GM21737 (cell line): Measurements from ENCODE around the gene SNTG2.
"Not testable (repeated sequence)": the region's sequence is repeated elsewhere in the genome, so short reads cannot be mapped to it uniquely, and the experiment has no call there.

Source experiments
- ATAC-seq: cut with Tn5 transposase; IDR thresholded peaks from one replicate; pipeline ENCODE4 v1.9.1; 2021; ENCODE audit warnings: mild to moderate bottlenecking, moderate library complexity; ENCODE audit not compliant: unreplicated experiment

Gene SNTG2

DNA sequence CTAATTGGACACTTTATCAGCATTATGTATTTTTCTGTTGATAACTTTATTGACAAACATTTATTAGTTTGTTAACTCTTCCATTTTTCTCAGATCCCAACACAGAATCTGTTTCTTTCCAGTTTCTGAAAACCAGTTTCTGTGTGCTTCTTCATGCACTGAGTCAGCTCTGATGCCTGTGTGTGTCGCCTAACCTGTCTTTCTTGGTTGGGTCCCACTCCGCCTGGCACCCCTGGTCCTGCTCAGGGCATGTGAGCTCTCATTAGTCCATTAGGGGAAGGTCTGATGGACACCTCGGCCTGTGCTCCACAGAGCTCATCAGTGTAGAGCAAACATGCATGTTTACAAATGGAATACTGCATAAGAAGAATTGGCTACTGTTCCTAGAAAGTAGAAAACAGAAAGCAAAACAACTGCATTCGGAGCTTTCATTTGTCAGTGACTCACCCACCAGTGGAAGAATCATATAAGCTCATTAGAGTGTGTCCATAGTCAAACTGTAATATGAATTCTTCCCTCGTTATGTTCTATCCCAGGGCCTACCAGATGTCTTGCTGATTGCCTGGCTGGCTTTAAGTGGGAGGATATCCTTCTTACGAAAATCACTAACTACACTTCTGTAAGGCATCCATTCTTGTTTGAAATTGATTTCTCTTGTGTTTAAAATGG is 137.7 kb downstream of the SNTG2 start:
- no peak for ATAC-seq

DNA sequence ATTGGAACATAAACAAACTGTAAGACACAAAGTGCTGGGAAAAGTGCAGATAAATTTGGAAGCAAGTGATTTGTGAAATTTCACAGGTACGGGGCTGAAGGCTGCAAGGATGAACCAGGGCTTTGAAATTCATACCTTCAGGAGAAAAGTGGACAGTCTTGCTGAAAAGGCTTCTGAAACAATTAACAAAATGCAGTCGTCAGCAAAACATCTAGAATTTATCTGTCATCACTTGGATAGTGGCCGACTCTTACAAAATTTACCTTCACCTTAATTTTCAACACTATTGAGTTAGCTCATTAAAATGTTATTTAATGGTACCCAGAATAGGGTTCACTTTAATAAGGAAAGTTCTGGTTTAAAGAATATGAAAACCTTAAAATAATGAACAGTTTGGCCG is 138.3 kb downstream of the SNTG2 start:
- no peak for ATAC-seq

DNA sequence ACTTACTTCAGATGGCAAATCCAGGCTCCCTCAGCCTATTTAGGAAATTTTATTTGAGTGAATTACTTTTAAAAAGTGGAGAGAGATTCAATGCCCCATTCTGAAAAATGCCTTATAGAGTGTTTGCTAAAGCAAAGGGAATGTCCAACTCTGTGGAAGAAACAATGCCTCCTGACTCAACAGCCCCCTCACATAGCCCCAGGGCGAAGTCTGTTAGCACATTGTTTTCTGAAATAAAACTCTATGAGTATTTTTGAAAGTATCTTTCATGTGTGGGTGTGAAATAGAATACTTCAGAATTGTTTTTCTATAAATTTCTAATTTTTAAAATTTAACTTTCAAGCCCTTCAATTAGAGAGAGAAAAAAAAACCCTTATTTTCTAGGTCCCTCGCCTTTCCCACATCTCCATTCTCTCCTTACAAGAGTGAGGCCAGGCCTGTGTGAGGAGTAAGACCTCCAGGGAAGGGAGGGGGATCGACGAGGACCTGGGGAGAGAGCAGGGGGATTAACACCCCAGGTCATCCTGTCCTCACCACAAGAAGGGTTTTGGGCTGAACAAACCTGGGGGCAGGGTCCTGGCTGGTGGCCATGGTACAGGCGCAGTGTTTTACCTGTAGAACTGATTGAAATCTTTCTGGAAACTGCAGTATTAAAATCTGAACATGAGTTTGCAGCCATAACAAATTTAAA is 141.4 kb downstream of the SNTG2 start:
- no peak for ATAC-seq

DNA sequence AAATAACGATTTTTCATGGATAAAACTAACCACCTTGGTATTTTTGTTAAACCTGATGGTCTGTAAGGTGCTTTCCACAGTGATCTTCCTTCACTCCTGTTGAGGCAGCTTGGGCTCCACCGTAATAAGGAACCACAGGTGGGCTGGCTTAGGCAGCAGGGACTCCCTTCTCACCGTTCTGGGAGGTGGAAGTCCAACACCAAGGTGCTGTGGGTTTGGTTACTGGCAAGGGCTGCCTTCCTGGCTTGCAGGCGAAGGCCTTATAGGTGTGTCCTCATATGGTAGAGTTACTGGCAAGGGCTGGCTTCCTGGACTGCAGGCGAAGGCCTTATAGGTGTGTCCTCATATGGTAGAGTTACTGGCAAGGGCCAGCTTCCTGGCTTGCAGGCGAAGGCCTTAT is 143.0 kb downstream of the SNTG2 start:
- ATAC-seq = not testable (repeated sequence)

DNA sequence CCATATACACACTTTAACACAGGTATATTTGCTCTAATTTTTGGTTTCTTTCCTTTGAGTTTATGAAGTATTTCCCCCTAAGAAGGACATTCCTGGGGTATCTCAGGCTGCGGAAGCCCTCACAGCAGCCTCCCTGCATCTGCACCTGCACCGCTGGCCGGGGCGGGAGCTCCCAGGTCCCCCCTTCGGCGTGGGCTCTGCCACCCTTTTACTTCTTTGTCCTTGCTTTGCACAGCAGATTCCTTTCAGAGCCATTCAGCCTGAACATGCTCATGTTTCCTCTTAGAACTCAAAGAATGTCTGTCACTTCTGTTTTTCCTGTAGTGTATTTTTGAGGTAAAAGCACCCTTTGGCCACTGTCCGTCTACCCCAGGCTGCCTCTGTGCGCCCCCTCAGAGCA is 146.5 kb downstream of the SNTG2 start:
- ATAC-seq = no peak

DNA sequence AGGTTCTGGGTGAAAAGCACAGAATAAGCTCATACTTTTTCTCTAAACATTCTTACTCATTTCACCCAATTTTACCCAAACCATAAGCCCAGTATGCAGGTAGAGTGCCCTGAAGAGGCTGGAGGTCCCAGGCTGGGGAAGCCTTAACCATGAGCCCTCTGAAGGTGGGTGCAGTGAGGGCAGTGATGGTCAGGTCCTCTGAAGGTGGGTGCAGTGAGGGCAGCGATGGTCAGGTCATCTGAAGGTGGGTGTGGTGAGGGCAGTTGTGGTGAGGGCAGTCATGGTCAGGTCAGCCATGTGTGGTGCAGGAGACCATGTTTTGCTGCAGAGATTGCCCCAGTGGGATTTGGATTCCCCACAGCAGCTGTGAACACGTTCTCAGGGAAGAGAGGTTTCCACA is 148.8 kb downstream of the SNTG2 start:
- ATAC-seq = no peak

DNA sequence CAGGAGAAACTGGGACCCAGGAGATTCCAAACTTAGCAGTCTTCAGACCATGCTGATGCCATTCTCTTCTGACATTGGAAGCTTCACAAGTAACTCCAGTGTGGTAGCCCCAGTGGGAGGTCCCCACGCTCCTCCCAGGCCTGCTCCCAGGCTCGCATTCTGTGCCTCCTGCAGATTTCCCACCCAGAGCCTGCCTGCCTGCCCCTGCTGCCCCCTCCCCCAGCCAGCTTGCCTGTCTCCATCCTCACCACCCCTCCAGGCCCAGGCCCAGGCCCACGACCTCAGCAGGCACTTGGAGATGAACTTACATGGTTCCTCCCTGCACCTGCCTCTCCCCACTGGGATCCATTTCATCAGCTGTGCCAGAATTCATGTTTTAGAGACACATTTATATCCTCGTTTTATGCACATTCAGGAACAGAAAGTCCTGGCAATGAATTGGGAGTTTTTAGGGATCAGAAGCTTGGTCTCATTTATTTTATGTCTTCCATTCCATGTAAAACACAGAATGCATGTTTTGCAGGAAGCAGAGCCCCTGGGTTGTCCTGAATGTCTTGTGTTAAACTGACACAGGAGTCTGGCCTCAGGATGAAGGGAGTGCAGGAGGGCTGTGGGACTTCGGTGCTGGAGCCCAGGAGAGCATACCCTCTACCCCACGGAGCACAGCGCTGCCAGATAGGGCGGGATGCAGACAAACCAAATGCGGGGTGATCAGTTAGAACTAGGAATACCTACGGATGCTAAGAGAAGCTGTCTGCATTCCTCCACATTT is 150.5 kb downstream of the SNTG2 start:
- no peak for ATAC-seq

DNA sequence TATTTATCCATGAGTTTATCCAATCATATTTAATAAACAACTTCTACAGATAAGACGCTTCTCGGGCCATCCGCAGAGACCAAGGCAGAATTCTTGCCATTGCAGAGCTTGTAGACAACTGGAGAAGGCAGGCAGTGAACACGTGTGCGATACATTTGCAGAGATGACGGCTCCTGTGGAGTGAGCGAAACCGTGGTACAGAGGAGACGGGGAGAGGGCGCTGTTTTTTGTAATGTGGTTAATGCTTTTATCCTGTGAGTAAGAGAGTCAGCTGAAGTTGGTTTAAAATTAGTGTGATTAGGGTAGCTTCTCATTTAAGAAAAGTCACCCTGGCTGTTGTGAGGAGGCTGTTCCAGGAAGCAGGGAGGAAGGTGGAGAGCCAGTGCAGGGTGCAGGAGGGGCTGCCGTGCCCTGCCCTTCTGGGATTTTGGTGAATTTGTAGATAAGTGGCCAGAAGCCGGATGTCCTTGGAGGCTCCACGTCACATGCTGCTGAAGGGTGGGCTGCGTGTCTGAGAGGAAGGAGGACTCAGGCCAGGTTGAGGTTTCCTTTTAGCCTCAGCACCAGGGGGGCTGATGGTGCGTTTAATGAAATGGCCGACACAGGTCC is 151.4 kb downstream of the SNTG2 start:
- ATAC-seq = no peak

DNA sequence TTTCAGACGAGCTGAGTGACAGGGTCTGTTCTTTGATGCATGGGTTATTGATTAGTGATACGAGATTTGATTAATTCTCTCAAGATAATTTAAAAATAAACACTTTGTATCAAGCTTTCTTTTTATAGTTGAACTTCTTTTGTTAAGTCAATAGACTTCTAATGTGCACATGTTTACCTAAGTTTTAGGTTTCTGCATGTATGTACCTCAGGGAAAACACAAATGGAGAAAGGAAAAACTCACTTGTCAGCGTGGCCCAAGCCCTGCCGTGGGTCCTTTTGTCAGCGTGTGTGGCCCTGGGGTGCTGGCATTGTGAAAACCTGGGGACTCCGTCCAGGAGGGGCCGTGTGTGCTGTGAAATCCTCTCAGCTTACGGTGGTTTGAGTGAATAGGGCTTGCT is 153.7 kb downstream of the SNTG2 start:
- no peak for ATAC-seq

DNA sequence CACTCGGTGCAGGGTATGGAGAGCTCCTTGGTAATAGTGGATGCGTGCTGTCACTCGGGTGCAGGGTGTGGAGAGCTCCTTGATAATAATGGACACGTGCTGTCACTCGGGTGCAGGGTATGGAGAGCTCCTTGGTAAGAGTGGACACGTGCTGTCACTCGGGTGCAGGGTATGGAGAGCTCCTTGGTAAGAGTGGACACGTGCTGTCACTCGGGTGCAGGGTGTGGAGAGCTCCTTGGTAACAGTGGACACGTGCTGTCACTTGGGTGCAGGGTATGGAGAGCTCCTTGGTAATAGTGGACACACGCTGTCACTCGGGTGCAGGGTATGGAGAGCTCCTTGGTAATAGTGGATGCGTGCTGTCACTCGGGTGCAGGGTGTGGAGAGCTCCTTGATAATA is 155.7 kb downstream of the SNTG2 start:
- ATAC-seq = not testable (repeated sequence)

DNA sequence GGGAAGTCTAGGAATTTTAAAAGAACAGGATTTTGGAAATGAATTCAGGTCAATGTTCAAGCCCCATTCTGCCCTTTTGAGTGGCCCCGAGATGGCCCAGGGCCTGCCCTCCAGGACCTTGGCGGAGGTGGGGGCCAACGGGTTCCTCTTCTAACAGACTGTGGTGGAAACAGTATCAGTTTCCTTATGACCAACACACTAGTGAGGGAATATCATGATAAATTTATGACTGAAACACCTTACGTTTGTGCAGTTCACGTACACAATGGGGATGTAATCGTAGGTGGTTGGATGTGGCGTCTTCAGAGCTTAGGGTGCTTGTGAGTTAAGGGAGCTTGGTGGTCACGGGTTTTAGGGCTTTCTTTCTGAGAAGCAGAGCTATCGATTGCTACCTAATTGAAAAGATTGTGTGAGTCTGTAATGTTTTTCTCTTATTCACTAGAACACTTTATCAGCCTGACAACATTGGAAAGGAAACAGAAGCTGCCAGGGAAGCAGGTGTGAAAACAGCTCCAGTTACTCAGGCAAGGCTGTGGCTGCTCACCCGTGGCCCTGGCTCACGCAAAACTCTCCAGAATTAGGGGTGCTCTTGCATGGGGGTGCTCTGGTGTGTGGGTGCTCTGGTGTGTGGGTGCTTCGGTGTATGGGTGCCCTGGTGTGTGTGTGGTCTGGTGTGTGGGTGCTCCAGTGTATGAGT is 165.3 kb downstream of the SNTG2 start:
- ATAC-seq = no peak

DNA sequence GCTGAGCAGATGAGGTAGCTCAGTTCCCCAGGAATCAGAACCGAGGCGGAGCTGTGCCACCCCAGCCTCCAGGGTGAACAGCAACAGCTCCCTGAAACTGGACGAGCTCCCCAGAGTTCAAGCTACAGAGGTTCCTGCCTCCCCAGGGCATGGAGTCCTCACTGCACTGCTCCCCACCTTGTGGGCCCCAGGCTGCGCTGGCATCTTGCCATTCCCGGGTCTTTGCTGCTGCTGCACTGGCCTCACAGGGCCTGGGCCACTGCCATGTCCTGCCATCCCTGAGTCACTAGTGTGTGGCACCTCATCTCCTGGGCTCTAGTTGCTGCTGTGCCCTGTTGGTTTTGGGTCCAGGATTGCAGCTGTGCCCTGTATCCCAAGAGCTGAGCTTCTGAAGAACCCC is 166.9 kb downstream of the SNTG2 start:
- ATAC-seq = no peak

DNA sequence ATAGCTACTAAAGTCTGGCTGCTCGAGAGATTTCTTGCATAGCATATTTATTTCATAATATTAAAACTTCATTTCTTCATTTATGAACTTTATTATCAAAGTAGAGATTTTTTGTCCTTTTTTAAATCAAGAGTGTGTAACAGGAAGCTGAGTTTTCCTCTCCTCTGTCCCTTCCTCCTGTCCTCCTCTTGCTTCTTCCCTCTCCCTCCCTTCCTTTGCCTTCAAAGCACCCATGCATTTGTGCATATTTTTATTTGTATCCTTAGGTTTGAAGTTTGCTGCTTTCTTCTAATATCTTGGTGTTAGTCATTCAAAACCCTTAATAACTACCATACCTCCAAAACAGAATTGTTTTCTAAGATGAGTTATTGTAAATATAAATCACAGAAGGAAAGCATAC is 174.6 kb downstream of the SNTG2 start:
- no peak for ATAC-seq

DNA sequence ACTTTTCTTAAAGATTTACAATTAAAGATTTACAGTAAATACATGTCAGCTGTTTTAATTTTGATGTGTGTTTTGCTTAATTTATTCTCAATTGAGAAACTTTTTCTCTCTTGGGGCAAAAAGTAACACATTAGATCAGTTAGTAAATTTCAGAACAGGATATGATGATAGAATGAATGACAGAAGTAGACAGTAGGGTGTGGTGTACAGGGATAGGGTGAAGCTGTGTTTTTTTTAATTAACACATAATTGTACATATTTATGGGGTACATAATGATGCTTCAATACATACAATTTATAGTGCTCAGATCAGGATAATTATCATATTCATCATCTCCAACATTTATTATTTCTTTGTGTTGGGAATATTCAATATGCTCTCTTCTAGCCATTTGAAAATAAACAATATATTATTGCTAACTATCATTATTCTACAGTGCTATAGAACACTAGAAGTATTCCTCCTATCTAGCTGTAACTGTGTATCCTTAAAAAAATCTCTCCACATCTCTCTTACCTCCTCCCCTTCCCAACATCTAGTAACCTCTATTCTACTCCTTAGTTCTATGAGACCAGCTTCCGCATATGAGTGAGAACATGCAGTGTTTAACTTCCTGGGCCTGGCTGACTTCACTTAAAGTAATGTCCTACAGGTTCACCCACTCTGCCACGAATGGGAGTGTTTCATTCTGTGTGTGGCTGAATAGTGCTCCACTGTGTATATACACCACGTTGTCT is 175.2 kb downstream of the SNTG2 start:
- ATAC-seq = no peak

DNA sequence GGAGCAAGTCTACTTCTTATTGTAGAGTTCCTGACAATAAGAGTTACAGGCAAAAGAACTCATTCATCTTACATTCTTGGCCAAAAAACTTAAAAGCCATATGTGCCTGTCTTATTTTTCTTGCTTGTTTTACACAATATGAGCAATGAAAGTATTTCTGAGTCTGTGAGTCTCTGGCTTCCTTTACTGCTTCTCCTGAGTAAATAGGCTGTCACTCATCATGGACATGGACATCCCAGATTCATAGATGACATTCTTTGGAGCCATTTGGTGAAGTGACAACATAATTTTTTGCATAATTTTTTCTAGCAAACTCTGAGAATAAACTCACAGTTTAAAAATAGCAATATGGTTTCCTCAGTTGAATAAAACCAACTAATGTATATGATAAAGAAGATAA is 179.3 kb downstream of the SNTG2 start:
- ATAC-seq = no peak

DNA sequence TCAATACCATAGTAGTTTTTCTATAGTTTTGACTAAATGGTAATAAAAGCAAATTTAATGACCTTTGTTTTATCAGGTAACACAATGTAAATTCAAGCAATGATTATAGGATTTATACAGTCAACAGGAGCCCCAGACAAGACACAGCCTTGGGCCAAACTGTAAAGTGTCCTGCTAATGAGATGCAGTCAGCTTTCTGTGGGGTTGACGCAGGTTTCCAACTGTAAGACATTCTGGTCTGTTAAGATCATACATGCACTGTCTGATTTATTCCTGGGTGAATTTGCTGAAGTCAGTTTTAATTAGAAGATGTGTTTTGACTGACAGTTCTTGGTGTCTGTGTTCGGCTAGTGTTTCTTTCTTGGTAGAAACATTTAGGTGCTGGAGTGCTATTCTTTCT is 180.3 kb downstream of the SNTG2 start:
- ATAC-seq = no peak

DNA sequence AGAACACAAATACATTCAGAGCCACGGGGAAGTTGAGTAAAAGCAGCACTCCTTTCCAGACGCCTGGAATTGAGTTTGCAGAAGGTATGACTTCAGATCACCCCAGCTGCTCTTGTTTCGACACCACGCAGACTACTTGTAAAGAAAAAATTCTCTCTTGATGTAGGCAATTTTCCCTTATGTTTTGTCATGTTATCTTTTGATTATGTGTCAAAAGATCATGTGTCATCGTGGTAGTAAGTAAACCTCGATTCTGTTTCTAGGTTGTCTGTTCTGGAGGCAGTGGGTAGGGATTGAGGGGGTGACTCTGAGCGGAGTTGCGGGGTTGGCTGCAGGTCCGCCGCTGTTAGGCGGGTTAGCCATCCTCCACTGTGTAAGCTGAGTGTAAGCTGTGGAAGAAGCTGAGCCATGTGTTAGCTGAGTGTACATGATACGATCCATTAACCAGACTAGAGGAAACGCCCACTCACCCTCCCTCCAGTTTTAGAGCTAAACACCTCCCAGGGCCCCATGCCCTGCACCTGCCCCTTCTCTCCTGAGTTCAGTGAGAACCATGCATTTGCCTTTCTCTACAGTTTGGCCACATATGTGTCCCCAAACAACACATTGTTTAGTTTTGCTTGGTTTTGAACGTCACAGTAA is 181.8 kb downstream of the SNTG2 start:
- no peak for ATAC-seq

DNA sequence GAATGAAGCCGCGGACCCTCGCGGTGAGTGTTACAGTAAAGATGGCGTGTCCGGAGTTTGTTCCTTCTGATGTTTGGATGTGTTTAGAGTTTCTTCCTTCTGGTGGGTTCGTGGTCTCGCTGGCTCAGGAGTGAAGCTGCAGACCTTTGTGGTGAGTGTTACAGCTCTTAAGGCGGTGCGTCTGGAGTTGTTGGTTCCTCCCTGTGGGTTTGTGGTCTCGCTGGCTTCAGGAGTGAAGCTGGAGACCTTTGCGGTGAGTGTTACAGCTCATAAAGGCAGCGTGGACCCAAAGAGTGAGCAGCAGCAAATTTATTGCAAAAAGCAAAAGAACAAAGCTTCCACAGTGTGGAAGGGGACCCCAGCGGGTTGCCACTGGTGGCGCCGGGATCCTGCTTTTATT is 183.2 kb downstream of the SNTG2 start:
- not testable (repeated sequence) for ATAC-seq

DNA sequence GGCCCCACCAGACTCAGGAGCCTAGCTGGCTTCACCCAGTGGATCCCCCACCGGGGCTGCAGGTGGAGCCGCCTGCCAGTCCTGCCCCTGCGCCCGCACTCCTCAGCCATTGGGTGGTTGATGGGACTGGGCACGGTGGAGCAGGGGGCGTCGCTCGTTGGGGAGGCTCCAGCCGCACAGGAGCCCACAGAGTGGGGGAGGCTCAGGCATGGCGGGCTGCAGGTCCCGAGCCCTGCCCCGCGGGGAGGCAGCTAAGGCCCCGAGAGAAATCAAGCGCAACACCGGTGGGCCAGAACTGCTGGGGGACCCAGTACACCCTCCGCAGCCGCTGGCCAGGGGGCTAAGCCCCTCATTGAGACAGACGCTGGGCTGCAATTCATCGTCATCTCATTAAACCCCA is 184.0 kb downstream of the SNTG2 start:
- no peak for ATAC-seq

DNA sequence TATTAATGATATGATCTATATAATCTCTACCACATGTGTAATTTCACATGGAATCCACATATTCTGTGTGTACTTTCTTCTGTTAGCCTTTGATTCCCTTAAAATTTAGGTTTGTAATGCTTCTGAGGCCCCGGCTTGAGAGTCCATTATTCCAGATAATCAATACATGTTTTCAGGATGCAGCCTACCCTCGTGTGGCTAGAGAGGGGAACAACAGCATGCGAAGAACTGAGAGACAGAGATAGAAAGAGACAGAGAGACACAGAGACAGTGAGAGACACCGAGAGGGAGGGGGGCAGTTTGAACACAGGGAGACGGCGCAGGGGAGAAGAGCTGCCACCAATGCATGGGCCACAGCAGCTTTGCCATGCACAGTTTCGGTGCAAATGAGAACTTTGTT is 185.4 kb downstream of the SNTG2 start:
- no peak for ATAC-seq
